Measurements from ENCODE around the gene AGAP9. TPM values are rescaled to one million over a fixed set of nuclear protein-coding genes. Genes with fewer than 3 reads are reported as not detected.
A peak's percentile ranks its signal among the peaks of the same experiment; 100 is the strongest.

AGAP9 gene
- total and polyA plus RNA-seq, 9 of the 15 experiments (the other 6 are each of a cell fraction or from before 2014, with no cell fraction given), result 0.37 to 11.7 (median 5.8) TPM

DNA sequence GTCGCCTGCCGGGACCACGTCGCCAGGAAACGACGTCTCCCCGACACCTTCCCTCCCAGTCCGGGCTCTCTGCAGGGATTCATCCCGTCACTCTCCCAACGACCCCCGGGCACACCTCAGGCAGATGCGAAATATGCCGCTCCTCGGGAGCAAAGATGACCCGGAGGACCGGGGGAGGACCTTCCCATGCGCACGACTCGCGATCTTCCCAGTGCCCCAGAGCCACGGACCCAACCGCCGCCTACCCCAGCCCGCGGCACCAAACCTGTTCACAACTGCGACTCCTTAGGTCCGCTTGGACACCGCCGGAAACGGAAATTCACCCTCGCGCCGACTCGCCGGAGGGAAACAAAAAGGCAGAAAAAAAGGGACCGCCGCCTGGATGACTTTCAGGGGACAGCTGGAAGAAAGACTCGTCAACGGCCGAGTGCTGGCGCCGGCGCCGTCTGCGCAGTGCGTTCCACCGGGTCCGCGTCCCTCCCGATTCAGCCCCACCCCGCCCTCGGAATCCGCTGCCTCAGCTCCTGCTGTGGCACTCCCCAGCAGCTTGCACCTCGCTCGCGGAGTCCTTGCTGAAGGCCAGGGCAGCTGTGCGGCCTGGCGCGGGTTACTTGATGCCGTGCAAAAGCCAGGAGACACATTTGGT lies 29.9 kb upstream of the AGAP9 start (continued):
- TF ChIP-seq AFF1 (IDR thresholded peaks at IDR 0.05; ENCODE audit: low read depth in 1 of 2, partially characterized antibody in 2 of 2) (peak in 1 of 2 experiments; percentile 67), TAF9B (IDR thresholded peaks at IDR 0.05; ENCODE audit: partially characterized antibody) (peak; percentile 87), HCFC1 (IDR thresholded peaks at IDR 0.05; ENCODE audit: low read depth, low read length) (peak; percentile 69), KDM5B (IDR thresholded peaks at IDR 0.05; ENCODE audit: insufficient replicate concordance, low read depth, low read length) (peak; percentile 68), KDM4B (IDR thresholded peaks at IDR 0.05; ENCODE audit: borderline replicate concordance in 2 of 2, low read depth in 1 of 2) (peak in 1 of 2 experiments; percentile 53; a peak in 1 of 4 replicates), GABPA (tag; conservative IDR thresholded peaks at IDR 0.05; ENCODE audit: low read depth) (peak; percentile 93), MTA3 (IDR thresholded peaks at IDR 0.05; ENCODE audit: borderline replicate concordance) (peak; percentile 75; the same call in 1 of the 2 replicates), CREB3L1 (IDR thresholded peaks at IDR 0.05; ENCODE audit: borderline replicate concordance, low read depth) (peak; percentile 67; the same call in 1 of the 2 replicates), SIX5 (IDR thresholded peaks at IDR 0.05; ENCODE audit: borderline replicate concordance in 1 of 2, insufficient read depth in 1 of 2, low read depth in 1 of 2, low read length in 2 of 2) (peak in 1 of 2 experiments; percentile 3; a peak in 1 of 4 replicates), CC2D1A (IDR thresholded peaks at IDR 0.05) (peak; percentile 100), BRD9 (IDR thresholded peaks at IDR 0.05; ENCODE audit: low read depth, partially characterized antibody) (peak; percentile 59), ZFX (CRISPR knock-in tag; IDR thresholded peaks at IDR 0.05) (peak; percentile 32; the same call in 1 of the 2 replicates), NBN (IDR thresholded peaks at IDR 0.05; ENCODE audit: low read depth) (peak; percentile 66), BCOR (IDR thresholded peaks at IDR 0.05) (0 out of 2 replicates have a peak, but pooled peaks have one; percentile 25), SMAD4 (CRISPR knock-in tag; conservative IDR thresholded peaks at IDR 0.05) (peak; percentile 62), EP400 (IDR thresholded peaks at IDR 0.05) (peak; percentile 85)
- TF ChIP-seq, protein P1, sequence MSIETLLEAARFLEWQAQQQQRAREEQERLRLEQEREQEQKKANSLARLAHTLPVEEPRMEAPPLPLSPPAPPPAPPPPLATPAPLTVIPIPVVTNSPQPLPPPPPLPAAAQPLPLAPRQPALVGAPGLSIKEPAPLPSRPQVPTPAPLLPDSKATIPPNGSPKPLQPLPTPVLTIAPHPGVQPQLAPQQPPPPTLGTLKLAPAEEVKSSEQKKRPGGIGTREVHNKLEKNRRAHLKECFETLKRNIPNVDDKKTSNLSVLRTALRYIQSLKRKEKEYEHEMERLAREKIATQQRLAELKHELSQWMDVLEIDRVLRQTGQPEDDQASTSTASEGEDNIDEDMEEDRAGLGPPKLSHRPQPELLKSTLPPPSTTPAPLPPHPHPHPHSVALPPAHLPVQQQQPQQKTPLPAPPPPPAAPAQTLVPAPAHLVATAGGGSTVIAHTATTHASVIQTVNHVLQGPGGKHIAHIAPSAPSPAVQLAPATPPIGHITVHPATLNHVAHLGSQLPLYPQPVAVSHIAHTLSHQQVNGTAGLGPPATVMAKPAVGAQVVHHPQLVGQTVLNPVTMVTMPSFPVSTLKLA (conservative IDR thresholded peaks at IDR 0.05), result peak; percentile 50 to 76; a peak in 3 of 4 replicates
- TF ChIP-seq, protein P2, sequence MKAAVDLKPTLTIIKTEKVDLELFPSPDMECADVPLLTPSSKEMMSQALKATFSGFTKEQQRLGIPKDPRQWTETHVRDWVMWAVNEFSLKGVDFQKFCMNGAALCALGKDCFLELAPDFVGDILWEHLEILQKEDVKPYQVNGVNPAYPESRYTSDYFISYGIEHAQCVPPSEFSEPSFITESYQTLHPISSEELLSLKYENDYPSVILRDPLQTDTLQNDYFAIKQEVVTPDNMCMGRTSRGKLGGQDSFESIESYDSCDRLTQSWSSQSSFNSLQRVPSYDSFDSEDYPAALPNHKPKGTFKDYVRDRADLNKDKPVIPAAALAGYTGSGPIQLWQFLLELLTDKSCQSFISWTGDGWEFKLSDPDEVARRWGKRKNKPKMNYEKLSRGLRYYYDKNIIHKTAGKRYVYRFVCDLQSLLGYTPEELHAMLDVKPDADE (conservative IDR thresholded peaks at IDR 0.05; ENCODE audit: control insufficient read depth, low read depth, low read length), result peak; percentile 75; the same call in 1 of the 2 replicates

Measured in K562 (cell line).